HG03135 (cell line): Measurements from ENCODE around the gene KHDC1.
"Not testable (repeated sequence)": the region's sequence is repeated elsewhere in the genome, so short reads cannot be mapped to it uniquely, and the experiment has no call there.

Source experiments
- ATAC-seq: cut with Tn5 transposase; IDR thresholded peaks from one replicate; pipeline ENCODE4 v1.9.1; 2021; ENCODE audit warnings: mild to moderate bottlenecking, moderate library complexity; ENCODE audit not compliant: unreplicated experiment

KHDC1 gene

GRCh38 chr6:73252703-73253102 is 10.3 kb downstream of the KHDC1 start:
- no peak for ATAC-seq

GRCh38 chr6:73250016-73250415 is 13.0 kb downstream of the KHDC1 start:
- no peak for ATAC-seq

- ATAC-seq = no peak
Measured at GRCh38 chr6:73248192-73248903, 14.6 kb downstream of the KHDC1 start.

GRCh38 chr6:73242001-73242400 is 21.0 kb downstream of the KHDC1 start:
- no peak for ATAC-seq

- ATAC-seq = no peak
Measured at GRCh38 chr6:73240730-73241129, 22.3 kb downstream of the KHDC1 start.

GRCh38 chr6:73236144-73236750 is 26.7 kb downstream of the KHDC1 start:
- ATAC-seq = no peak

GRCh38 chr6:73234733-73235132 is 28.3 kb downstream of the KHDC1 start:
- no peak for ATAC-seq

- ATAC-seq = not testable (repeated sequence)
Measured at GRCh38 chr6:73233971-73234370, 29.0 kb downstream of the KHDC1 start.

- ATAC-seq = no peak
Measured at GRCh38 chr6:73233048-73233447, 29.9 kb downstream of the KHDC1 start.

- ATAC-seq = no peak
Measured at GRCh38 chr6:73231986-73232391, 31.0 kb downstream of the KHDC1 start.

GRCh38 chr6:73227606-73228255 is 35.3 kb downstream of the KHDC1 start:
- ATAC-seq = no peak

- no peak for ATAC-seq
Measured at GRCh38 chr6:73225396-73225795, 37.6 kb downstream of the KHDC1 start, which contains the start of gene KHDC1L. Gene KHDC1L, minus strand, starts transcription at chr6:73225496. Its CDS starts 88 bp downstream, at chr6:73225408.

- no peak for ATAC-seq
Measured at GRCh38 chr6:73216859-73217258, 46.1 kb downstream of the KHDC1 start.

GRCh38 chr6:73209117-73209516 is 53.9 kb downstream of the KHDC1 start:
- no peak for ATAC-seq

GRCh38 chr6:73207221-73207837 is 55.7 kb downstream of the KHDC1 start:
- ATAC-seq = no peak

GRCh38 chr6:73204252-73204651 is 58.7 kb downstream of the KHDC1 start:
- no peak for ATAC-seq

GRCh38 chr6:73203098-73203497 is 59.9 kb downstream of the KHDC1 start:
- ATAC-seq = no peak

- no peak for ATAC-seq
Measured at GRCh38 chr6:73200735-73201134, 62.3 kb downstream of the KHDC1 start.

GRCh38 chr6:73200247-73200646 is 62.7 kb downstream of the KHDC1 start:
- no peak for ATAC-seq

GRCh38 chr6:73194744-73195143 is 68.3 kb downstream of the KHDC1 start:
- no peak for ATAC-seq

GRCh38 chr6:73193302-73193701 is 69.7 kb downstream of the KHDC1 start:
- not testable (repeated sequence) for ATAC-seq
